Esophagus muscularis mucosa (tissue), 4 donors: ENCODE data around the gene FAM187B. TPM values are rescaled to one million over a fixed set of nuclear protein-coding genes. Genes with fewer than 3 reads are reported as not detected.

Experiments used
- DNase-seq: peaks from one replicate; pipeline ENCODE4 v3.0.0-alpha.2; 2017; ENCODE audit errors: extremely low spot score
- H3K27ac ChIP-seq, 4 donors: fragments of 200-600 bp; sonication (generic); replicated peaks in 1 of 4; 1 replicate in 3 of 4; 2 replicates in 1 of 4; pipeline ENCODE4 v1.5.1; 2016 to 2019; ENCODE audit warnings: mild to moderate bottlenecking in 1 of 4
- H3K27me3 ChIP-seq, 4 donors: fragments of 200-600 bp; sonication (generic); one replicate each; pipeline versions ENCODE4 v1.5.1 to v1.6.0; 2016 to 2019
- H3K36me3 ChIP-seq, 4 donors: fragments of 200-600 bp; sonication (generic); one replicate each; pipeline ENCODE4 v1.5.1; 2016 to 2019
- H3K4me1 ChIP-seq, 4 donors: fragments of 200-600 bp; sonication (generic); one replicate each; pipeline ENCODE4 v1.5.1; 2016 to 2019
- H3K4me3 ChIP-seq, 4 donors: fragments of 200-600 bp; sonication (generic); 1 replicate in 2 of 4; 2 replicates in 2 of 4; pipeline ENCODE4 v1.5.1; 2016 to 2019; ENCODE audit warnings: mild to moderate bottlenecking in 4 of 4, moderate library complexity in 1 of 4
- H3K9me3 ChIP-seq, 4 donors: fragments of 200-600 bp; sonication (generic); 1 replicate in 3 of 4; 2 replicates in 1 of 4; pipeline ENCODE4 v1.5.1; 2016 to 2019
- EP300 ChIP-seq: sonication (generic); formaldehyde crosslinking; IDR thresholded peaks from one replicate; pipeline ENCODE4 v1.6.1; 2017; ENCODE audit warnings: antibody characterized with exemption
- POLR2A ChIP-seq: fragments of 450-650 bp; IDR thresholded peaks from one replicate; pipeline ENCODE4 v1.6.1; 2017; ENCODE audit warnings: antibody characterized with exemption, moderate library complexity, mild to moderate bottlenecking, low read depth
- POLR2AphosphoS5 ChIP-seq, 2 donors: sonication (generic); formaldehyde crosslinking; IDR thresholded peaks; one replicate each; pipeline ENCODE4 v1.6.1; 2017; ENCODE audit warnings: antibody characterized with exemption in 2 of 2
- WGBS: methylation state at CpG from one replicate; pipeline ENCODE4 v1.1.5; 2018; 5-methylcytosine and 5-hydroxymethylcytosine counted together
- intact Hi-C: fragments of 100-400 bp; cut with DNase I; formaldehyde crosslinking; loops from one replicate; pipeline ENCODE4 v1.15.1; 2023
- total RNA-seq, 4 donors: library from RNA; depleted of rRNA; stranded (reverse); fragments of >200 nt; gene quantifications; one replicate each; pipeline versions ENCODE4 v1.1.0 to v1.2.1, GENCODE V29; 2016
- TF ChIP-seq, protein P1 (sequence below), 3 experiments: fragments of 200-600 bp in 2 of 3; fragments of 450-650 bp in 1 of 3; sonication (generic) in 2 of 3; IDR thresholded peaks; one replicate each; pipeline ENCODE4 v1.5.1; 2017 to 2019; ENCODE audit warnings: antibody characterized with exemption in 3 of 3, mild to moderate bottlenecking in 2 of 3, moderate library complexity in 1 of 3

Gene FAM187B
- total RNA-seq, 4 donors from 2014 or later = not detected

DNA sequence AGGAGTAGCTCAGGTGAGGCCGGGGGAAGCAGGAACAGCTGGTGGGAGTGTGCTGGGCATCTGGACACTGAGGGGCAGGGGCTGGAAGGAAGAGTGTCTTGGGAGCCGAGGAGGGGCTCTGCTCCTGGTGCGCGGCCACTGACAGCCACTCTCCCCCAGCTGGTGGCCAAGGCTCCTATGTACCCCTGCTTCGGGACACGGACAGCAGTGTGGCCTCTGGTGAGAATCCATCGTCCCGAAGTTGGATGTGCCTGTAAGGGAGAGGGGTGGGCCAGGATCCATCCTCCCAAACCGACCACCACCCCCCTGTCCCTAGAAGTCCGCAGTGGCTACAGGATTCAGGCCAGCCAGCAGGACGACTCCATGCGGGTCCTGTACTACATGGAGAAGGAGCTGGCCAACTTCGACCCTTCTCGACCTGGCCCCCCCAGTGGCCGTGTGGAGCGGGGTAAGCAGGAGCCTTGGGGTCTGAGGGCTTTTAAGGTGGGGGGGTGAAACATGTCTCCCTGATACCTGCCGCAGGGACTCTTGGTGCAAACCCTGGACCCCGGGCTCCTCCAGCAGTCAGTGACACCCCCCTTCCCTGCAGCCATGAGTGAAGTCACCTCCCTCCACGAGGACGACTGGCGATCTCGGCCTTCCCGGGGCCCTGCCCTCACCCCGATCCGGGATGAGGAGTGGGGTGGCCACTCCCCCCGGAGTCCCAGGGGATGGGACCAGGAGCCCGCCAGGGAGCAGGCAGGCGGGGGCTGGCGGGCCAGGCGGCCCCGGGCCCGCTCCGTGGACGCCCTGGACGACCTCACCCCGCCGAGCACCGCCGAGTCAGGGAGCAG lies 38.2 kb upstream of the FAM187B start:
- intact Hi-C loops = loop anchor here (5.0 kb wide), 1 partner anchor 124 kb away; the partner anchor contains the start of gene FXYD7
- Histone ChIP-seq H3K36me3 (peaks cover 15 to 23% (median 17%) of the 10 kb centered on the region in 4 donors), H3K4me3 (peak overlapping the region; percentile 76 to 95 (median 90)), H3K27me3 (no peaks in the 10 kb centered on the region), H3K27ac (peak overlapping the region; percentile 94 to 97 (median 96)), H3K4me1 (peaks cover 30 to 55% (median 42%) of the 10 kb centered on the region in 4 donors), H3K9me3 (no peaks in the 10 kb centered on the region)
- no peak for DNase-seq
- 44% methylated on average over 23 of the region's 39 CpGs for whole genome bisulfite sequencing
- TF ChIP-seq EP300 (no peak), POLR2A (no peak), POLR2AphosphoS5 (IDR thresholded peaks at IDR 0.05) (no peak)
- TF ChIP-seq, protein P1, sequence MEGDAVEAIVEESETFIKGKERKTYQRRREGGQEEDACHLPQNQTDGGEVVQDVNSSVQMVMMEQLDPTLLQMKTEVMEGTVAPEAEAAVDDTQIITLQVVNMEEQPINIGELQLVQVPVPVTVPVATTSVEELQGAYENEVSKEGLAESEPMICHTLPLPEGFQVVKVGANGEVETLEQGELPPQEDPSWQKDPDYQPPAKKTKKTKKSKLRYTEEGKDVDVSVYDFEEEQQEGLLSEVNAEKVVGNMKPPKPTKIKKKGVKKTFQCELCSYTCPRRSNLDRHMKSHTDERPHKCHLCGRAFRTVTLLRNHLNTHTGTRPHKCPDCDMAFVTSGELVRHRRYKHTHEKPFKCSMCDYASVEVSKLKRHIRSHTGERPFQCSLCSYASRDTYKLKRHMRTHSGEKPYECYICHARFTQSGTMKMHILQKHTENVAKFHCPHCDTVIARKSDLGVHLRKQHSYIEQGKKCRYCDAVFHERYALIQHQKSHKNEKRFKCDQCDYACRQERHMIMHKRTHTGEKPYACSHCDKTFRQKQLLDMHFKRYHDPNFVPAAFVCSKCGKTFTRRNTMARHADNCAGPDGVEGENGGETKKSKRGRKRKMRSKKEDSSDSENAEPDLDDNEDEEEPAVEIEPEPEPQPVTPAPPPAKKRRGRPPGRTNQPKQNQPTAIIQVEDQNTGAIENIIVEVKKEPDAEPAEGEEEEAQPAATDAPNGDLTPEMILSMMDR (IDR thresholded peaks at IDR 0.05) = no peak

DNA sequence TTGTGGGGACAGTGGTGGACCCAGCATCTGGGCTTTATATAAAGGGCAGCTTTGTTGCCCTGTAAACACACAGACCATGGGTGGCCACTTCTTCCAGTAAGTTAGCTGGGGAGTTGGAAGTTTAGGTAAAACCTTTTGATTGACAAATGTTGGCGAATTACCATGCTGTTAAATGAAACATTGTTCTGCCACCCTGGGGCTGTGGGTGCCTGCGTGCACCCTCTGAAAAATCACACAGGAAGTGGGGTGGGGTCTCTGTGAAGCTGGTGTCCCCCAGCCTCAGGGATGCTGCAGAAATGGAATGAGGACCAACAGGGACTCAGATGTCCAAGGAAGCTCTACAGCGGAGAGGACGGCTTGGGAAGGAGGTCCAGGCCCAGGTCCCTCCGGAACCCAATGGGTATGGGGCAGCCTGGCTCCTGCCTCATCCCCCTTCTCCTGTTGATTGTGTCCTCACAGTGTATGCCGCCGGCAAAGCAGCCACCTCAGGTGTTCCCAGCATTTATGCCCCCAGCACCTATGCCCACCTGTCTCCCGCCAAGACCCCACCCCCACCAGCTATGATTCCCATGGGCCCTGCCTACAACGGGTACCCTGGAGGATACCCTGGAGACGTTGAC lies 37.5 kb upstream of the FAM187B start:
- Histone ChIP-seq H3K27me3 (no peaks in the 10 kb centered on the region), H3K27ac (peak overlapping the region; percentile 94 to 97 (median 96)), H3K4me3 (no peak overlapping the region), H3K4me1 (peaks cover 30 to 51% (median 42%) of the 10 kb centered on the region in 4 donors), H3K36me3 (peaks cover 7 to 16% (median 10%) of the 10 kb centered on the region in 4 donors), H3K9me3 (no peaks in the 10 kb centered on the region)
- TF ChIP-seq, protein P1 (IDR thresholded peaks at IDR 0.05) = no peak
- intact Hi-C loops = loop anchor here (5.0 kb wide), 1 partner anchor 124 kb away; the partner anchor contains the start of gene FXYD7
- WGBS = 80% methylated on average over 7 of the region's 10 CpGs
- no peak for DNase-seq

DNA sequence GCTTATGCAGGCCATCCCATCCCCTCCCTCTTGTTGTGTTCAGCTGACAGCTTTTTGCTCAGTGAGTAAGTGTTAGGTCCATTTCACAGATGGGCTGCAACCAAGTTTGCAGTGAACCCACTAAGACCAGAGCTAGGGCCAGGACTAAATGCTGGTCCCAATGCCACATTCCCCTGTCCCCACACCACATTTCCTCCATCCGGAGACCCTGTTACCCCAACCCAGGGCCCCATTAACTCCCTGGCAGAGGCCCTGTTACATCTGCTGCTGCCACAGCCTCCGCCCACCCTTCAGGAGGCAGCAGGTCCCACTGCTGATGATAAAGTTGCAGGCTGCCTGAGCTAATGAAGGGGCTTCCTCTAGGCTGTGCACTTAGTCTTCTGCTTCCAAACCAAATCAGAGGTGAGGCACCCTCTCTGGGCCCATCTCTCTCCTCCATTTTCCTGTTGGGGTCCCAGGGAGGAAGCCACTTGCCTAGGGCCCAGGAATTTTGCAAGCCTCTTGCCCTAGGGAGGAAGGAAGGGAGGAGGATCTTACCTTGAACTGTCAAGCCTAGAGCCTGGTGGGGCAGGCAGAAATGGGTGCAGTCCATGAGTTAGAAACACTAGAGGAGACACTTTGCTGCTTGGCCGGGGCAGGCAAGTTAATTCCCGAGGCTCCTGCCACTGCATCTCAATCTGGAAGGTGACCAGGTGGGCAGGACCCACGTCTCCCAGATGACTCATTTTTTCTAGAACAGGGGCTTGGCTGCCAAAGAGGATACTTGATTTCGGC lies 36.8 kb upstream of the FAM187B start:
- H3K4me3 ChIP-seq = no peak overlapping the region
- WGBS = 46% methylated on average over 5 of the region's 6 CpGs
- H3K36me3 ChIP-seq = peaks cover under 1 to 9% (median 3%) of the 10 kb centered on the region in 4 donors
- peaks cover 29 to 48% (median 39%) of the 10 kb centered on the region in 4 donors for H3K4me1 ChIP-seq
- H3K27ac ChIP-seq = peak overlapping the region in 1 of 4 donors; percentile 96
- DNase-seq = no peak
- no peaks in the 10 kb centered on the region for H3K27me3 ChIP-seq
- TF ChIP-seq, protein P1 (IDR thresholded peaks at IDR 0.05) = no peak
- H3K9me3 ChIP-seq = no peaks in the 10 kb centered on the region
- intact Hi-C loops = loop anchor here (5.0 kb wide), 1 partner anchor 123 kb away; the partner anchor contains the start of gene FXYD7

DNA sequence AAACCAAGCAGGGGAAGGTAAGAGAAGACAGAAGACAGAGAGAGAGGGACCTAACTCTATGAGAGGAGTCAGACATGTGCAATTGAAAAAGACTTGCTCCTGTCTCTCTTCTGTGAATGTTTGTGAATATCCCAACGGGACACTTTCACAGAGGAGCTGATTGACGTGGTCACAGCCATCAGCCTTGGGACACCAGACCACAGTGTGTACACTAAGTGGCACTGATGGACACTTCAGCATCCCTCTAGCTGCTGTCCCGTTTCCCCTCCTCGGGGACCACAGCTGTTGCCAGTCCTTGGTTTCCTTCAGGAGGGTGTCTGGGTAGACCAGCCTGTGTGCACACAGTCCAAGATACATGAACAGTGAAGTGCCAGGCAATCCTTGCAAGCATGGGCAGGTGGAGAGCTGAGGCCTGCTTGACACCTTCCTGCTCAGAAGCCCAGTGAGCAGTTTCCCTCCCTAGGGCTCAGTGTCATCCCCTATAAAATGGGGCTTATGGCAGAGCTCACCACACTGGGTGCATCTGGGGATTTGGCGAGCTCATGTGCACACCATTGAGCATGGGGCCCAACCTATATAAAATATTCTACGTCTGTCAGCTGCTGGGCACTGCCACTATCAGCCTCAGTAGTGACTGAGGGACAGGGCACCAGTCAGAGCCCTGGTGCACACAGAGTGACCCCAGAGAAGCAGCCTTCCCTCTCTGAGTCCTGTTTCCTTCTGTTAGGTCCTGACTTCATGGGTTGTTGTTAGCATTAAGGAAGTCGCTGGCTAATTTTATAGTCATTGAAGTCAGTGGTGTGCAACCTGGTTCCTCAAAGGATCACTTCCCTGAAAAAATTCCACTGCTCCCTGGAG lies 36.0 kb upstream of the FAM187B start:
- no peak overlapping the region for H3K4me3 ChIP-seq
- DNase-seq = no peak
- TF ChIP-seq POLR2A = no peak
- TF ChIP-seq EP300 = no peak
- TF ChIP-seq, protein P1 (IDR thresholded peaks at IDR 0.05) = no peak
- TF ChIP-seq POLR2AphosphoS5 (IDR thresholded peaks at IDR 0.05) = no peak
- no peak overlapping the region for H3K27ac ChIP-seq
- no peaks in the 10 kb centered on the region for H3K9me3 ChIP-seq
- H3K4me1 ChIP-seq = peaks cover 22 to 40% (median 31%) of the 10 kb centered on the region in 4 donors
- peaks cover 0 to 4% (median 0%) of the 10 kb centered on the region in 4 donors for H3K36me3 ChIP-seq
- H3K27me3 ChIP-seq = no peaks in the 10 kb centered on the region
- WGBS = 60% methylated on average over 7 of the region's 7 CpGs
- intact Hi-C loops = loop anchor here (5.0 kb wide), 1 partner anchor 122 kb away; the partner anchor contains the start of gene FXYD7
